Activated CD4-positive, alpha-beta memory T cell treated with anti-CD3 and anti-CD28 coated beads for 36 hours (primary cell): ENCODE results near the gene MT1F. TPM values are rescaled to one million over a fixed set of nuclear protein-coding genes. Genes with fewer than 3 reads are reported as not detected.
A peak's percentile ranks its signal among the peaks of the same experiment; 100 is the strongest.

ENCODE experiments used
- CTCF ChIA-PET: fragments of 350-600 bp; sonication (Branson Sonifier 250); formaldehyde crosslinking; loops from one replicate; lab custom pipeline; 2021; ENCODE audit warnings: antibody characterized with exemption, inconsistent platforms; lab: Charles Lee
- POLR2A ChIA-PET: fragments of 350-600 bp; sonication (Branson Sonifier 250); formaldehyde crosslinking; loops from one replicate; lab custom pipeline; 2021; ENCODE audit warnings: antibody characterized with exemption; lab: Charles Lee
- DNase-seq: peaks from one replicate; pipeline ENCODE4 v3.0.0-alpha.2; 2020
- H3K27ac Mint-ChIP-seq: one replicate; pipeline ENCODE4 v1.8.0; 2021; ENCODE audit warnings: mixed read lengths
- H3K27me3 Mint-ChIP-seq: one replicate; pipeline ENCODE4 v1.8.0; 2021; ENCODE audit warnings: mixed read lengths
- H3K36me3 Mint-ChIP-seq: one replicate; pipeline ENCODE4 v1.8.0; 2021; ENCODE audit warnings: mixed read lengths
- H3K4me1 Mint-ChIP-seq: one replicate; pipeline ENCODE4 v1.8.0; 2021; ENCODE audit warnings: low read depth, mixed read lengths
- H3K4me3 Mint-ChIP-seq: one replicate; pipeline ENCODE4 v1.8.0; 2021; ENCODE audit warnings: mild to moderate bottlenecking, mixed read lengths
- H3K9me3 Mint-ChIP-seq: one replicate; pipeline ENCODE4 v1.8.0; 2021; ENCODE audit warnings: mixed read lengths
- intact Hi-C: fragments of 100-400 bp; cut with micrococcal nuclease; formaldehyde crosslinking; loops from one replicate; pipeline ENCODE4 v1.15.1; 2023
- total RNA-seq, 2 experiments: library from RNA; stranded (reverse); gene quantifications; one replicate each; pipeline ENCODE4 v1.2.3, GENCODE V29; 2021

Gene MT1F
- total RNA-seq, 2 experiments from 2014 or later: 8.5 to 9.2 TPM

- DNase-seq: no peak
- CTCF ChIA-PET: interaction anchor here (3.1 kb wide), 1 partner anchor 23 kb away, joined by 16 read pairs; no protein-coding TSS in a partner anchor
- Mint-ChIP-seq H3K9me3 (no peaks in the 10 kb centered on the region), H3K4me1 (peaks cover 30% of the 10 kb centered on the region), H3K27ac (no peak overlapping the region), H3K36me3 (no peaks in the 10 kb centered on the region), H3K4me3 (no peak overlapping the region), H3K27me3 (peaks cover 9% of the 10 kb centered on the region)
- POLR2A ChIA-PET: interaction anchor here (1.4 kb wide), 1 partner anchor 71 kb away, joined by 3 read pairs; the partner anchor contains the start of gene MT2A
- intact Hi-C loops: no loop called here
These were observed 21.4 kb downstream of the MT1F start for GRCh38 chr16:56679078-56679730.

- Mint-ChIP-seq H3K27me3 (peaks cover 5% of the 10 kb centered on the region), H3K4me3 (no peak overlapping the region), H3K36me3 (no peaks in the 10 kb centered on the region), H3K9me3 (no peaks in the 10 kb centered on the region), H3K4me1 (peaks cover 31% of the 10 kb centered on the region), H3K27ac (no peak overlapping the region)
- ChIA-PET POLR2A (interaction anchor here (1.4 kb wide), 1 partner anchor 71 kb away, joined by 3 read pairs; the partner anchor contains the start of gene MT2A), CTCF (interaction anchor here (3.1 kb wide), 1 partner anchor 22 kb away, joined by 16 read pairs; no protein-coding TSS in a partner anchor)
- DNase-seq: peak; percentile 60
- intact Hi-C loops: loop anchor here (5.0 kb wide), 1 partner anchor 38 kb away; no protein-coding TSS in a partner anchor
These were observed 22.1 kb downstream of the MT1F start for GRCh38 chr16:56679818-56680217.

GRCh38 chr16:56681939-56682702 is 24.4 kb downstream of the MT1F start, which contains the start of gene MT1X:
MT1X (plus strand) TSS chr16:56682470; CDS start chr16:56682541, 71 bp downstream.
- peak; percentile 96 for DNase-seq
- H3K27ac Mint-ChIP-seq: peak within 1 kb of the TSS; percentile 93
- intact Hi-C loops: loop anchor here (1.0 to 5.0 kb wide), 5 partner anchors 19 to 74 kb away; partner anchors contain the start of genes MT2A and NUP93
- peak within 1 kb of the TSS; percentile 91 for H3K4me3 Mint-ChIP-seq
- H3K9me3 Mint-ChIP-seq: peaks cover 3% of the 10 kb centered on the region
- POLR2A ChIA-PET: interaction anchor here (0.6 to 2.4 kb wide), 6 partner anchors 12 to 203 kb away, joined by 3 to 7 read pairs (median 3); partner anchors contain the start of genes MT1E, MT1G, MT1H and MT2A
- CTCF ChIA-PET: interaction anchor here (1.2 to 4.3 kb wide), 3 partner anchors 20 to 106 kb away, joined by 4 to 24 read pairs (median 5); no protein-coding TSS in a partner anchor
- peaks cover 8% of the 10 kb centered on the region for H3K36me3 Mint-ChIP-seq
- no peaks in the 10 kb centered on the region for H3K27me3 Mint-ChIP-seq
- peaks cover 22% of the 10 kb centered on the region for H3K4me1 Mint-ChIP-seq

- CTCF ChIA-PET: interaction anchor here (1.2 to 4.3 kb wide), 4 partner anchors 19 to 169 kb away, joined by 3 to 24 read pairs (median 4); no protein-coding TSS in a partner anchor
- Mint-ChIP-seq H3K4me1 (peaks cover 22% of the 10 kb centered on the region), H3K27me3 (no peaks in the 10 kb centered on the region), H3K36me3 (peaks cover 10% of the 10 kb centered on the region), H3K27ac (peak overlapping the region; percentile 84), H3K4me3 (peak overlapping the region; percentile 91), H3K9me3 (peaks cover 3% of the 10 kb centered on the region)
- POLR2A ChIA-PET: interaction anchor here (0.6 to 2.4 kb wide), 7 partner anchors 13 to 204 kb away, joined by 3 to 7 read pairs (median 3); partner anchors contain the start of genes MT1E, MT1G, MT1H and MT2A
- intact Hi-C loops: loop anchor here (1.0 to 5.0 kb wide), 5 partner anchors 19 to 75 kb away; partner anchors contain the start of genes MT2A and NUP93
- DNase-seq: peak; percentile 26
These were observed 25.1 kb downstream of the MT1F start for GRCh38 chr16:56682703-56683397.

GRCh38 chr16:56683424-56684172 is 25.8 kb downstream of the MT1F start:
- Mint-ChIP-seq H3K36me3 (peaks cover 10% of the 10 kb centered on the region), H3K27me3 (no peaks in the 10 kb centered on the region), H3K9me3 (peaks cover 3% of the 10 kb centered on the region), H3K4me3 (peak overlapping the region; percentile 91), H3K27ac (no peak overlapping the region), H3K4me1 (peaks cover 22% of the 10 kb centered on the region)
- intact Hi-C loops: loop anchor here (2.0 to 5.0 kb wide), 2 partner anchors 21 to 41 kb away; no protein-coding TSS in a partner anchor
- CTCF ChIA-PET: interaction anchor here (1.2 to 4.3 kb wide), 4 partner anchors 18 to 169 kb away, joined by 3 to 24 read pairs (median 4); no protein-coding TSS in a partner anchor
- POLR2A ChIA-PET: interaction anchor here (0.7 to 2.4 kb wide), 5 partner anchors 15 to 205 kb away, joined by 3 to 7 read pairs (median 3); partner anchors contain the start of genes MT1E, MT1G and MT2A
- DNase-seq: no peak

- CTCF ChIA-PET: interaction anchor here (1.3 to 4.3 kb wide), 2 partner anchors 17 to 170 kb away, joined by 3 to 24 read pairs; no protein-coding TSS in a partner anchor
- intact Hi-C loops: loop anchor here (5.0 kb wide), 1 partner anchor 42 kb away; no protein-coding TSS in a partner anchor
- Mint-ChIP-seq H3K4me1 (peaks cover 22% of the 10 kb centered on the region), H3K9me3 (peaks cover 3% of the 10 kb centered on the region), H3K4me3 (peak overlapping the region; percentile 1), H3K27ac (no peak overlapping the region), H3K36me3 (peaks cover 10% of the 10 kb centered on the region), H3K27me3 (no peaks in the 10 kb centered on the region)
- POLR2A ChIA-PET: interaction anchor here (2.4 kb wide), 1 partner anchor 59 kb away, joined by 7 read pairs; the partner anchor contains the start of gene MT1E
- no peak for DNase-seq
These were observed 26.6 kb downstream of the MT1F start for GRCh38 chr16:56684256-56684925.

- Mint-ChIP-seq H3K9me3 (peaks cover 3% of the 10 kb centered on the region), H3K27me3 (no peaks in the 10 kb centered on the region), H3K4me3 (no peak overlapping the region), H3K4me1 (peaks cover 22% of the 10 kb centered on the region), H3K36me3 (peaks cover 10% of the 10 kb centered on the region), H3K27ac (no peak overlapping the region)
- POLR2A ChIA-PET: no interaction called here
- CTCF ChIA-PET: interaction anchor here (4.3 kb wide), 1 partner anchor 17 kb away, joined by 24 read pairs; no protein-coding TSS in a partner anchor
- no peak for DNase-seq
- intact Hi-C loops: loop anchor here (5.0 kb wide), 1 partner anchor 43 kb away; no protein-coding TSS in a partner anchor
These were observed 27.3 kb downstream of the MT1F start for GRCh38 chr16:56684926-56685590.

DNA sequence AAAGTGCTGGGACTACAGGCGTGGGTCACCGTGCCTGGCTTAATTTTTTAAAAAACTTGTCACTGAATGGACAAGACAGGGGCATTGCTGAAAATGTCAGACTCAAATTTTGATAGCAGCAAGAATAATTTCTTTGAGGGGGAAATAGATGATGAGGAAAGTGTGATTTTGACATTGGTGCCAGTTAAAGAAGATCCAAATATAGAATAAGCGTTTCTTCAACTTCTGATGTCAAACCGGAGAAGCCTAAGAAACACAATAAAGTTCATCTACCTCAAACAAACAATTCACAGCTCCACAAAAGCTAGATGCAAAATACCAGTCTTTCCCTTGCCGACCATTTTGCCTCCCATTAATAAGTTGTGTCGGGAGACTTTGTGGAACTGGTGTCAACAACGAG is 29.0 kb downstream of the MT1F start:
- ChIA-PET CTCF (no interaction called here), POLR2A (interaction anchor here (0.6 kb wide), 1 partner anchor 10 kb away, joined by 3 read pairs; no protein-coding TSS in a partner anchor)
- no peak for DNase-seq
- intact Hi-C loops: no loop called here
- peaks cover 10% of the 10 kb centered on the region for H3K36me3 Mint-ChIP-seq
- H3K9me3 Mint-ChIP-seq: peaks cover 3% of the 10 kb centered on the region
- peaks cover 16% of the 10 kb centered on the region for H3K4me1 Mint-ChIP-seq
- H3K27ac Mint-ChIP-seq: no peak overlapping the region
- H3K27me3 Mint-ChIP-seq: no peaks in the 10 kb centered on the region
- no peak overlapping the region for H3K4me3 Mint-ChIP-seq

DNA sequence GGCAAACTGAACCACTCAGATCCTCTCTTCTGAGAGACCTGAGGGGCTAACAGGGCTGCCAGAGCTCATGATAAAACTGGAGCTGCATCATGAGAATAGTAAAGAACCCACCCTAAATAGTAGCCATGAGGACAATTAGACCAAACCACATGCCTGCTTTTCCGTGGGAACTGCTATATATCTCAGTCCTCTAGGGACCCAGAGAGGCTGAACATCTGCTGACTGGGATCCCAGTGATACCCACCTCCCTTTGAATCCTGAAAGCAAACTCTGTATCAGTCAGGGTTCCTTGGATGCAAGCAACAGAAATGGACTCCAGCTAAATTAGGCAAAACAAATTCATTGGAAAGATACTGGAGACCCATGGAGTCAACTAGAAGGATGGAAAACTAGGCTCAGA is 31.0 kb downstream of the MT1F start:
- Mint-ChIP-seq H3K36me3 (peaks cover 10% of the 10 kb centered on the region), H3K27ac (no peak overlapping the region), H3K27me3 (no peaks in the 10 kb centered on the region), H3K4me1 (peaks cover 5% of the 10 kb centered on the region), H3K4me3 (no peak overlapping the region), H3K9me3 (peaks cover 3% of the 10 kb centered on the region)
- intact Hi-C loops: no loop called here
- ChIA-PET POLR2A (no interaction called here), CTCF (interaction anchor here (1.3 kb wide), 1 partner anchor 88 kb away, joined by 3 read pairs; no protein-coding TSS in a partner anchor)
- DNase-seq: no peak
